SK-N-SH treated with all-trans-retinoic acid at 6 μM for 48 hours (cell line): ENCODE data around the gene NEGR1.

Experiments
- ATAC-seq: fragments of 200-7000 bp; cut with Tn5 transposase; 3 replicates; pipeline ENCODE4 v1.9.1; 2020; ENCODE audit warnings: mild to moderate bottlenecking, moderate library complexity
- ARNTL ChIP-seq: fragments of 450-650 bp; formaldehyde crosslinking; IDR thresholded peaks from 2 replicates; pipeline ENCODE4 v1.5.0; 2020; ENCODE audit warnings: low read depth, mild to moderate bottlenecking, moderate library complexity, borderline replicate concordance
- BACH2 ChIP-seq: fragments of 250-450 bp; sonication (Bioruptor Pico); IDR thresholded peaks from 2 replicates; pipeline ENCODE4 v1.9.0; 2021; ENCODE audit warnings: mild to moderate bottlenecking, borderline replicate concordance
- CREB5 ChIP-seq: fragments of 250-450 bp; sonication (Bioruptor Pico); IDR thresholded peaks from 2 replicates; pipeline ENCODE4 v1.5.1; 2020; ENCODE audit warnings: low read depth, mild to moderate bottlenecking, moderate library complexity
- CSDC2 ChIP-seq: fragments of 250-450 bp; sonication (Bioruptor Pico); IDR thresholded peaks from 2 replicates; pipeline ENCODE4 v1.5.0; 2020; ENCODE audit warnings: mild to moderate bottlenecking, moderate library complexity
- ESRRG ChIP-seq: fragments of 250-450 bp; sonication (Bioruptor Pico); IDR thresholded peaks from 2 replicates; pipeline ENCODE4 v1.6.1; 2021; ENCODE audit warnings: mild to moderate bottlenecking
- GLIS3 ChIP-seq: fragments of 250-450 bp; sonication (Bioruptor Pico); IDR thresholded peaks from 2 replicates; pipeline ENCODE4 v1.5.0; 2020; ENCODE audit warnings: mild to moderate bottlenecking, moderate library complexity
- ISL1 ChIP-seq: fragments of 250-450 bp; sonication (Bioruptor Pico); IDR thresholded peaks from 2 replicates; pipeline ENCODE4 v2.1.2; 2022; ENCODE audit warnings: mild to moderate bottlenecking, moderate library complexity
- OSR1 ChIP-seq: fragments of 250-450 bp; sonication (Bioruptor Pico); IDR thresholded peaks from 2 replicates; pipeline ENCODE4 v1.8.0; 2022; ENCODE audit warnings: moderate library complexity, mild to moderate bottlenecking, inconsistent platforms
- PATZ1 ChIP-seq: fragments of 250-450 bp; sonication (Bioruptor Pico); IDR thresholded peaks from 2 replicates; pipeline ENCODE4 v1.8.0; 2020; ENCODE audit warnings: mild to moderate bottlenecking, moderate library complexity, borderline replicate concordance
- POU6F1 ChIP-seq: fragments of 250-450 bp; sonication (Bioruptor Pico); IDR thresholded peaks from 2 replicates; pipeline ENCODE4 v1.8.0; 2021; ENCODE audit warnings: low read depth, mild to moderate bottlenecking, moderate library complexity, borderline replicate concordance
- PPARA ChIP-seq: fragments of 250-450 bp; sonication (Bioruptor Pico); IDR thresholded peaks from 2 replicates; pipeline ENCODE4 v1.5.0; 2020; ENCODE audit warnings: mild to moderate bottlenecking, borderline replicate concordance
- RARB ChIP-seq: fragments of 250-450 bp; sonication (Bioruptor Pico); IDR thresholded peaks from 2 replicates; pipeline ENCODE4 v1.8.0; 2021; ENCODE audit warnings: mild to moderate bottlenecking, moderate library complexity
- SNAI2 ChIP-seq: fragments of 250-450 bp; sonication (Bioruptor Pico); IDR thresholded peaks from 2 replicates; pipeline ENCODE4 v1.5.0; 2020; ENCODE audit warnings: mild to moderate bottlenecking, moderate library complexity
- TCF4 ChIP-seq: fragments of 250-450 bp; sonication (Bioruptor Pico); IDR thresholded peaks from 2 replicates; pipeline ENCODE4 v1.8.0; 2021; ENCODE audit warnings: mild to moderate bottlenecking, moderate library complexity, borderline replicate concordance
- TOX ChIP-seq: fragments of 250-450 bp; sonication (Bioruptor Pico); IDR thresholded peaks from 2 replicates; pipeline ENCODE4 v1.8.0; 2021; ENCODE audit warnings: mild to moderate bottlenecking, moderate library complexity, borderline replicate concordance
- ZC3H10 ChIP-seq: fragments of 250-450 bp; sonication (Bioruptor Pico); IDR thresholded peaks from 2 replicates; pipeline ENCODE4 v1.5.1; 2021; ENCODE audit warnings: mild to moderate bottlenecking, moderate library complexity
- ZFP3 ChIP-seq: fragments of 250-450 bp; sonication (Bioruptor Pico); IDR thresholded peaks from 2 replicates; pipeline ENCODE4 v1.5.0; 2020; ENCODE audit warnings: mild to moderate bottlenecking, moderate library complexity
- ZFP30 ChIP-seq: fragments of 450-650 bp; formaldehyde crosslinking; IDR thresholded peaks from 2 replicates; pipeline ENCODE4 v1.5.0; 2022; ENCODE audit warnings: mild to moderate bottlenecking, moderate library complexity
- ZNF70 ChIP-seq: fragments of 450-650 bp; formaldehyde crosslinking; IDR thresholded peaks from 2 replicates; pipeline ENCODE4 v1.5.0; 2020; ENCODE audit warnings: mild to moderate bottlenecking, moderate library complexity
- ZNF8 ChIP-seq: fragments of 450-650 bp; formaldehyde crosslinking; IDR thresholded peaks from 2 replicates; pipeline ENCODE4 v1.5.0; 2020; ENCODE audit warnings: mild to moderate bottlenecking, moderate library complexity
- TF ChIP-seq, protein P1 (sequence below): fragments of 250-450 bp; sonication (Bioruptor Pico); IDR thresholded peaks from 2 replicates; pipeline ENCODE4 v1.5.1; 2021; ENCODE audit warnings: mild to moderate bottlenecking, moderate library complexity
- TF ChIP-seq, protein P2 (sequence below): fragments of 250-450 bp; sonication (Bioruptor Pico); IDR thresholded peaks from 2 replicates; pipeline ENCODE4 v1.5.0; 2020; ENCODE audit warnings: mild to moderate bottlenecking, moderate library complexity

NEGR1 gene

DNA sequence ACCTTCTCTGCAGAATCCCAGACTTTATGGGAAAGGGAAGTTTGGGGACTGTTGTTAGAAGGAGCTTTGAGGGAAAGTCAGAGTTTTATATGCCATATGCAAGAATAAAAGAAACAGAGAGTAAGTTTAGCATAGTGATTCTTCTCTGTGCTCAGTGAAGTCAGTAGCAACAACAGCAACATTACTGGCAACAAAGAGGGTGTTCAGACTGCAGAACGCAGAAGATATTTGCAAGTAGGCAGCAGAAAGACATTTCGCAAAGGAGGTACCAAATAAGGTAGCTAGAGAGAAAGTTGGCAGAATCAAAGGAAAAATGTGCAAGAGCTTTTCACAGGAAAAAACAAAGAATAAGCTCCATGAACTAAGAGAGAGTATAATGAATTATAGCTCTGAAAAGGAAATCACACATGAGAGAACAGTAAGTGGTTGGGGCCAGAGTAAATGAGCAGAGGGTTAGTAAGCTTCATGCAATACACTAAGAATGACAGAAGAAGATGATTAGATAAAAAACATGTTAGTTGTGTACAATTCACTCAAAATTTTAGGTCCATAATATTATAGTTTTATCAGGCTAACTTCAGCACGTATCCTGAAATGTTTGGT is 98.1 kb downstream of the NEGR1 start:
- TF ChIP-seq ZFP30 (CRISPR knock-in tag) (no peak), RARB (CRISPR knock-in tag) (no peak), BACH2 (CRISPR knock-in tag) (no peak), ZFP3 (CRISPR knock-in tag) (no peak), ZNF8 (CRISPR knock-in tag) (no peak), ARNTL (no peak), ZC3H10 (CRISPR knock-in tag) (no peak), PPARA (CRISPR knock-in tag) (no peak), ISL1 (no peak), SNAI2 (CRISPR knock-in tag) (no peak), ZNF70 (CRISPR knock-in tag) (no peak), OSR1 (CRISPR knock-in tag) (no peak), POU6F1 (no peak), CREB5 (CRISPR knock-in tag) (no peak), PATZ1 (CRISPR knock-in tag) (no peak), TCF4 (no peak), TOX (CRISPR knock-in tag) (no peak)
- TF ChIP-seq, protein P1, sequence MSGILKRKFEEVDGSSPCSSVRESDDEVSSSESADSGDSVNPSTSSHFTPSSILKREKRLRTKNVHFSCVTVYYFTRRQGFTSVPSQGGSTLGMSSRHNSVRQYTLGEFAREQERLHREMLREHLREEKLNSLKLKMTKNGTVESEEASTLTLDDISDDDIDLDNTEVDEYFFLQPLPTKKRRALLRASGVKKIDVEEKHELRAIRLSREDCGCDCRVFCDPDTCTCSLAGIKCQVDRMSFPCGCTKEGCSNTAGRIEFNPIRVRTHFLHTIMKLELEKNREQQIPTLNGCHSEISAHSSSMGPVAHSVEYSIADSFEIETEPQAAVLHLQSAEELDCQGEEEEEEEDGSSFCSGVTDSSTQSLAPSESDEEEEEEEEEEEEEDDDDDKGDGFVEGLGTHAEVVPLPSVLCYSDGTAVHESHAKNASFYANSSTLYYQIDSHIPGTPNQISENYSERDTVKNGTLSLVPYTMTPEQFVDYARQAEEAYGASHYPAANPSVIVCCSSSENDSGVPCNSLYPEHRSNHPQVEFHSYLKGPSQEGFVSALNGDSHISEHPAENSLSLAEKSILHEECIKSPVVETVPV (CRISPR knock-in tag): no peak
- TF ChIP-seq, protein P2, sequence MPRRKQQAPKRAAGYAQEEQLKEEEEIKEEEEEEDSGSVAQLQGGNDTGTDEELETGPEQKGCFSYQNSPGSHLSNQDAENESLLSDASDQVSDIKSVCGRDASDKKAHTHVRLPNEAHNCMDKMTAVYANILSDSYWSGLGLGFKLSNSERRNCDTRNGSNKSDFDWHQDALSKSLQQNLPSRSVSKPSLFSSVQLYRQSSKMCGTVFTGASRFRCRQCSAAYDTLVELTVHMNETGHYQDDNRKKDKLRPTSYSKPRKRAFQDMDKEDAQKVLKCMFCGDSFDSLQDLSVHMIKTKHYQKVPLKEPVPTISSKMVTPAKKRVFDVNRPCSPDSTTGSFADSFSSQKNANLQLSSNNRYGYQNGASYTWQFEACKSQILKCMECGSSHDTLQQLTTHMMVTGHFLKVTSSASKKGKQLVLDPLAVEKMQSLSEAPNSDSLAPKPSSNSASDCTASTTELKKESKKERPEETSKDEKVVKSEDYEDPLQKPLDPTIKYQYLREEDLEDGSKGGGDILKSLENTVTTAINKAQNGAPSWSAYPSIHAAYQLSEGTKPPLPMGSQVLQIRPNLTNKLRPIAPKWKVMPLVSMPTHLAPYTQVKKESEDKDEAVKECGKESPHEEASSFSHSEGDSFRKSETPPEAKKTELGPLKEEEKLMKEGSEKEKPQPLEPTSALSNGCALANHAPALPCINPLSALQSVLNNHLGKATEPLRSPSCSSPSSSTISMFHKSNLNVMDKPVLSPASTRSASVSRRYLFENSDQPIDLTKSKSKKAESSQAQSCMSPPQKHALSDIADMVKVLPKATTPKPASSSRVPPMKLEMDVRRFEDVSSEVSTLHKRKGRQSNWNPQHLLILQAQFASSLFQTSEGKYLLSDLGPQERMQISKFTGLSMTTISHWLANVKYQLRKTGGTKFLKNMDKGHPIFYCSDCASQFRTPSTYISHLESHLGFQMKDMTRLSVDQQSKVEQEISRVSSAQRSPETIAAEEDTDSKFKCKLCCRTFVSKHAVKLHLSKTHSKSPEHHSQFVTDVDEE: no peak
- TF ChIP-seq, all 23 proteins: peak for 0
- ATAC-seq: no peak

DNA sequence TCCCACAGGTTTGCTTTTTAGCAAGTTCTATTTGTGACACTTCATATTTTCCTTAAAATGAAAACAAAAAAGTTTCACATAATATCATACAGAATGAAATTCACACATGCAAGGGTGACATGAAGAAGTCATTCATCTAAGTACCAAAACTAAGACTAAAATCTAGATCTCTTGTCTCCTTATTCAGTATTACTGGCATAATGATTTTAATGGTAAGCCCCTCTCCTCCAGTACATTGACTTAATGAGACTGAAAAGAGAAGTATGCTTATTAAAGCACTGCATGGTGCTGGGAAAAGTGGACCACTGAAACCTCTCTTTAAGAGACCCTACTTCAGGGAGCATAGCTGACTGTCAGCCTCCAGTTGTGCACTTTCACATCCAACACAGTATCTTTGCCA is 99.5 kb downstream of the NEGR1 start:
- no peak for TF ChIP-seq CSDC2 (CRISPR knock-in tag)
- no peak for TF ChIP-seq PATZ1 (CRISPR knock-in tag)
- no peak for TF ChIP-seq POU6F1
- no peak for TF ChIP-seq PPARA (CRISPR knock-in tag)
- no peak for TF ChIP-seq RARB (CRISPR knock-in tag)
- TF ChIP-seq GLIS3 (CRISPR knock-in tag): no peak
- TF ChIP-seq ZNF8 (CRISPR knock-in tag): no peak
- TF ChIP-seq TOX (CRISPR knock-in tag): no peak
- no peak for TF ChIP-seq ESRRG
- TF ChIP-seq OSR1 (CRISPR knock-in tag): no peak
- no peak for TF ChIP-seq BACH2 (CRISPR knock-in tag)
- no peak for TF ChIP-seq ISL1
- no peak for TF ChIP-seq TCF4
- TF ChIP-seq, protein P1 (CRISPR knock-in tag): no peak
- TF ChIP-seq ZNF70 (CRISPR knock-in tag): no peak
- TF ChIP-seq CREB5 (CRISPR knock-in tag): no peak
- no peak for ATAC-seq
